ENCODE measurements around the gene DLEC1.
"Not testable (repeated sequence)": the region's sequence is repeated elsewhere in the genome, so short reads cannot be mapped to it uniquely, and the experiment has no call there.

DLEC1 gene

DNA sequence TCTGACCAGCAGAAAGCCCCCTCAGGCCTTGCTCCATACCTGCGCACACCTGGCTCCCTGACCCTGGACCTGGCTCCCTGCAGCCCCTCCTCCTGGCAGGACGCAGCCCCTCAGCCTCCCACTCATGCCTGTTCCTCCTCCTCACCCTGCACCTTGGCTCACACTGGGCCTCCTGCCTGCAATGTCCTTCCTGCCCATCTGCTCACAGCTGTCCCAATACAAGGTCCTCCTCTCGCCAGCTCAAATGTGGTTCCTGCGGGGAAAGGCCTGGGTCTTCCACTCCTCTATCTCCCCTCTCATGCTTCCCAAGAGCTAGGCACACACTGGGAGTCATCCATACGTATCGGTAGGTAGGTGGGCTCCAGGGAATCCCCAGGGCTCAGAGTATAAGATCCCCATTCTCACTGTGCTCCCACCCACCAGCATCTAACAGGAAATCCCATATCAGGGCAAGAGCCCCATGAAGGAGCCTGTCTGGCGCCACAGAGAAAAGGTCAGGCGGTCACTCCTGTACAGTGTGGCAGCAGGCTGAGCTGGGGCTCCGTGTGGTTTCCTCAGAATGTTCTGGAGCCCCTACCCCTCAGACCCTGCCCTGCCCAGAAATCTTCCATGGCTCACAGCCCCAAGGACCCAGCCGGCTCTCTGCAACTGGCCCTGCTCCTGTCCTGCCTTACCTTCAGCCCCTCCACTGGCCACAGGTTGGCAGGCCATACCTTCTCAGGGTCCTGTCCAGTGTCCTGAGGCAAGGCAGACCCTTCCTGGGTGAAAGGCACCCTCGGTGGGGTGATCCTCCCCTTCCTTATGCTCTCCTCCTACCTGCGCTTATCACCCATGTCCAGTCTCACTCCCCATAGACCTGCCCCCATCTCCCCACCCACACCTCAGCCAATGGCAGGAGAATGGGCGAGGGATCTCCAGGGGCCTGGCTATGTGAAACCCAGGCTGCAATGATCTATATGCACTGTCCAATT lies 20.4 kb upstream of the DLEC1 start:
- no peak for DNase-seq

DNA sequence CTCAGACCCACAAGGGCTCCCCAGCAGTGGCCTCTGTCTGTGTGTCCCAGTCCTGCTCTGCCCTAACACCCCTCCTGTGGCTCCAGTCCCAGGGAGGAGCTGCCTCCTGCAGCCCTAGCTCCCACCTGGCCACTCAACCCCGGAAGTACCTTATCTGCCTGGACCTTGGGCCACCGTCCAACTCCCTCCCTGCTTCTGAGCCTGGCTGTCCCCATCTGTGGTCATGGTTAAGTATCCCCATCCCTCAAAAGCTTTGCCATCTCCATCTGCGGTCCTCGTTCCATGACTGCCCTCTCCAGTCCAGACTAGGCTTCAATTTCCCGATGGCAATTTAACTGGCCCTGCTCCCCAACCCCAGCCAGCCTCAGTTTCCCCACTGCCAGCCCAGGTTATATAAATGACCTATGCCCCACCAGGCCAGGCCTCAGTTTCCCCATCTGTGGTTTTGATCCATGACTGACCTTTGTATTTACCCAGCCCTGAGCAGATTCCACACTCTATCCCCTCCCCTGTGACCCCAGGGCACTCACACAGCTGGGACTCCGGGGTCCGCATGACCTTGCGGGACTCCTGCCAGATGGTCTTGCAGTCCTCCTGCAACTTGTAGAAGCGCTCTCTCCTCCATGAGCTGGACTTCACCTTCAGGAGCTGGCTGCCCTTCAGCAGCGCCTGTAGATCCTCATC lies 19.2 kb upstream of the DLEC1 start:
- peak; percentile 9 for DNase-seq

DNA sequence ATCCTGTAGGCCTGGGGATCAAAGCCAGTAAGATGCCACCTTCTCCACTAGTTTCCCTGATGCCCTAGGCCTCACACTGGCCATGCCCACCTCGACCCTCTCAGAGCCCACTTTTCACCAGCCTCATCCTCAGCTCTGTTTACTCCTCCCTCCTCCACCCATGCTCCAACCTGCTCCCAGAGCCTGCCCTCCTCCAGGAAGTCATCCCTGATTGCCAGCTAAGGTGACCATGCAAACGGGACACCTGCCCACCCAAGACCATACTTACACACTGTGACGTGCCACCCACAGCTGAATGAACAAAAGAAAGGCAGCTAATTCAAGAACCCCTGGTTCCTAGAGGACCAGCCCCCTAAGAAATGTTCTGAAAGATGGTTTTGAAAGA lies 18.7 kb upstream of the DLEC1 start:
- DNase-seq, result no peak

DNA sequence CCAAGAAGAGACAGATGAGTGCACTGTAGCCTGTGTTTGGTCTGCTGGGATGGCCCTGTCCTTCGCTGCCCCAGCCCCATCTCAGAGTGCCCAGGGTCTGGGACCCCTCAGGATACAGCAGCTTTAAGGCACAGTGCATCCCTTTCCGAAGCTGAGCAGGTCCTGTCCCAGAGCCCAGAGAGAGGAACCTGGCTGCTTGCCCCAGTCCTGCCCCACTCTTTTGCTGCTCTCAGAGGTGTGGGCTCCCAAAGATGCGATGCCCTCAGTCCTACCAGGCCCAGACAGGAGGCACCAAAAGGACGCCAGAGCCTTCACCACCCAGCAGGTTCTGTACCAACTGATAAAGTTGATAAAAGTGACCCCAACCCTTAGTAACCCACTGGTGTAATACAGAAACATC lies 17.8 kb upstream of the DLEC1 start:
- no peak for DNase-seq

DNA sequence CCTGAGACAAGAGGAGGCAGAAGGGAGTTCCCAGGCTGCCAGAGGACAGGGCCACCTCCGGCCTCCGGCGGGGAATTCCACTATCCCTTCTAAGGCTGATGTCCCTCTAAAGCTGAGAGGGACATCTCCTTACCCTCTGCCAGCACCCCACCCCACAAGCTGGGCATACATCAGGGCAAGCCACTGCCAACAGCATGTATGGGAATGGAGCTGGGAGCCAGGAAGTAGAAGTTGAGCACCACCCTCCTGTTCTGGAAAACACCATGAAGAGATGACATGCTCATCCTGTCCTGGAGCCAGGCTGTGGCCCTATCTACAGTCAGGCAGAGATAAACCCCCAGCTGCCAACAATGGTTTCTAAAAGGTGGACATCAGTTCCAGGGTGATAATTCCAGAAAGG lies 16.7 kb upstream of the DLEC1 start:
- DNase-seq, result no peak

DNA sequence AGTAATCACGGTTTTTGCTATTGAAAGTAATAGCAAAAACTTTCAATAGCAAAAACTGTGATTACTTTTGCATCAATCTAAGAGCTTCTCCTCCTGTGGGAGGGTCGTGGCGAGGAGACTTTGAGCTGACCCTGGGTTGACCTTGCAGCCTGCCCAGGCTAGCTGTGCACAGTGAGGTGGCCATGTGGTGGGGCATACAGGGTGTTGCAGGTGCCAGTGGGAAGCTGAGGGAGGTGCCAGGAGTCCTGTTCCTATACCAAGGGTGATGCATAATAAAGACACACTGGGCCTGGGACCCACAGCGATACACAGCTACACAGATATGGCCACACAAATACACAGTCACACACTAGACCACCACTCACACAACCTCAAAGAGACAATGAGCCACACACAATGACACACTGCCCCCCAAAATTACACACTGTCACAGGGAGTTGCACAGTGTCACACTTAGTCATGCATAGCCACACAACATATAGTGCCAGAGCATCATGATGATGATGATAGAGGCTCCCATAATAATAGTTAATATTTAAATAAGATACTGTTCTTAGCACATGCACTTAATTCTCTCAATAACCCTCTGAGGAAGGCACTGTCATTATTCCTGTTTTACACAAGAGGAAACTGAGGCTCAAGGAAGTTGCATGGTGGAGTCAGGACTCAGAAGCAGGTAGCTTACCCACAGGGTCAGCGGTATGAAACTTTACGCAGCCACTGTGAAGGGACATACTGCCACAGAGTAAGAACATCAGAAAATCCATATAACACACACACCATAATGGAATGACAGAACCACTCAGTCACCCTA lies 15.9 kb upstream of the DLEC1 start:
- no peak for DNase-seq

DNA sequence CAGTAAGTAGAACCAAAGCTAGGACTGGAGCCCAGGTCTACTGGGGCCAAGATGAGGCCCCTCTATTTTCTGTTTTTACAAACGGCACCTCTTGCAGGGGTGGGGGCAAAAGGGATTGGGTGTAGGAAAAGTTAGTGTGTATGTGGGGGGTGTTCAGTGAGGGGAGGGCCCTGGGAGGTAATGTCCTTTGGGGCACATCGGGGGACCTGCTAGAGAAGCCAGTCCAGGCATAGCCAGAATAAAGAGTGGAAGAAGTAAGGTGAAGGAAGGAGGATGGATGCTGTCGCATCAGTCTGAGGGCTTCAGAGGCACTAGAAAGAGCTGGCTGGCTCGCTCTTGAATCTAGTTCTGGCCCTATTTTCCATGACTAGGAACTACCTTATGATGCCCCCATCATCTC lies 12.2 kb upstream of the DLEC1 start:
- DNase-seq, result no peak

DNA sequence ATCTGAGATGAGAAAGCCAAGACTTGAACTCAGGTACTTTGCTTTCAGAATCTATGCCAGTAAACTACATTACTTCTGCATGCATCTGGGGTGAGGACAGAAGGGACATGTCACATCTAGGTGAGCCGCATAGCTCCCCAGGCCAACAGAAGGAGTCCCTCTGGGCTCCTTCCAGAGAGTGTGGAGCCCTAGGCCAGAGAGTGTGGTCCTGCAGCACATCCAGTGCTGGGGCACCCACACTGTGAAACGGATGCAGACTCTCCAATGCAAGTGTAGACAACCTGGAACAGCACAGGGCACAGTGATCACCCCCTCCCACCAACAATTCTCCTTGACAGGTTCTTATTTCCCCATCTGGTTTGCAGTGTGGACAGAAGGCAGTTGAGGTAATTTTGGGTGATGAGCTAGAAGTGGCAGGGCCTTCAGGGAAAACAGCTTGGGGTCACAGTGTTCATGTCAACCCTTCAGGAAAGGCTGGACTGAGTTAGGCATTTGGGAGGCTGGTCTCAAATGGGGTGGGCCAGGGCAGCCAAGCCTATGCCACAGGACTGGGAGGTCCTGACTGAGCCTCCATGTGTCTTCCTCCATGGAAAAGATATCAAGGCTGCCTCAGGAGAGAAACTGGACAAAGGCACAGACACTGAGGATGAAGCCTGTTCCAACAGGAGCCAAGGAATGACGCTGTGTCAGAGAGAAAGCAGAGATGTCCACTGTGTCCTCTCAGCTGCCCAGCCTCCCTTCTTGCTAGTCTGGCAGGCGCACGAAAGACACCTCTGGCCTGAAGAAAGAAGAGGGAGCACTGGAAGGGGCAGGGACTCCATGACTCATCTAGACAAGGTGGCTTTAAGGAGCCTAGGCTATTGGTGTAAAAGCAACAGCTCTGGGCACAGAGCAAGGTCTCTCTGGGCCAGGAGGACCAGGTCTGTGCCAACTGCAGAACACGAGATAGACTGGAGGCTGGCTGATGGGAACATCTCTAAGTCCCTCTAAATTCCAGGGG lies 11.2 kb upstream of the DLEC1 start:
- DNase-seq, result no peak

DNA sequence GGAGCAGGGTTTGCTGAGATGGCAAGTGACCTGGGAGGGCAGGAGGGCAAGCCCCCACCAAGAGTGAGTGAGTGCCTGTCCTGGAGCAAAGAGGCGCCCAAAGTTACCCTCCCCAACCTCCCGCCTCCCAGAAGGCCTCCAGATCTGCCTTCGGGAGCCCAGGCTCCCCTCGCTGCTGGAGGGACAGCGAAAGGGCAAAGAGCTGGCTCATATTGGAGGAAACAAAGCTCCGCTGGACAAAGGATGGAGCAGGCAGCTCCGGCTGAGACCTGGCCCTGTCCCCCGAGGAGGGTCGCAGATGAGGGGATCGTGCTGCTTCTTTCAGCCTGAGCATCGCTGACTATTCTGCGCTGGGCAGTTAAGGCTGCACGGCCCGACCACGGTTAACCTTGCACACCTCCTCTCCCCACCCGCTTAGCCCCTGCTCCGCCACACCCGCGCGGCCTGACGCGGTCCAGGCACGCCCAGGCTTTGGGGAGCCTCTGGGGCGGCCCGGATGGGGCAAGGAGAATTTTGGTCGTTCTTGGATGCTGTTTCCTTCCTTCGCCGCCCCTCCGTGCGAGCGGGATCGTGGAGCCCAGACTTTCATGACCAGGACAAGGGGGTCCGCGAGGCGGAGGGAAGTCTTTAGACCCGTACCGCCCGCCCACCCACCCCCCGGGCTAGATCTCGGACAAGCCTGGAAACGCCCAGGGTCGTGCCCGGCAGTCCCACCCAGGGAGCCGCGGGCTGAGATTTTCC lies 10.2 kb upstream of the DLEC1 start:
- no peak for DNase-seq

DNA sequence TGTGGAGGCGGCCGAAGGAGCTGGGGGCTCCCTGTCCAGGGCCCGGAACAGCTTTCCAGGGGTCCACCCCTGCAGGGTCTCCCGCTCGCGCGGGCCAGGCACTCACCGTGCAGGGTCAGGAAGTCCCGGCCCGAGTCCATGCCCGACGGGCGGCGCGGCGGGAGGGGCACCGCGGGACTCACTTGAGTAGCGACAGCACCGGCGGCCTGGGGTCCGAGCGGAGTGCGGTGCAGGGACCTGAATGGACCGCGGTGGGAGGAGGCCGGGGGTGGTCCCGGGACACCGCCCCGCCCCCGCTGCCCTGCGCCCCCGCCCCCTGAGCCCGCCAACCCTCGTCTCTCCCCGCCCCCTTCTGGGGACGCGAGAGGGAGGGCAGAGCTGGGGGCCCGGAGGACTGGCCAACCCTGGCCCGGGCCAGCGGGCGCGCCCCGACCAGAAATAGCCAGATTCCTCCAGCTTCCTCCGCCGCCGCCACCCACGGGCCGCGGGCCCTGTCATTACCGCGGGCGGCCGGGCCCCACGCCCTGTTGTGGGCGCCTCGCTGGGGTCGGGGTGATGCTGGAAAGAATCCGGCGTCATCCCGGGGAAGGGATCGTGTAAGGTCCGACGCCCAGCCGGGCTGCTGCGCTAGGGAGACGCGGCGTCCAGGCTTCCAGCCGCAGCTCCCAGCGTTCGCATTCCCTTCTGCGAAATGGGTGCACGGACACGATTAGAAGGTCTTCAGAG lies 9.4 kb upstream of the DLEC1 start, which contains the start of gene PLCD1:
Gene PLCD1 (minus strand): TSS at position 243 of the 726 bp plus-strand sequence. CDS start 103 bp downstream, at position 140.
- DNase-seq, result peak; percentile 15

DNA sequence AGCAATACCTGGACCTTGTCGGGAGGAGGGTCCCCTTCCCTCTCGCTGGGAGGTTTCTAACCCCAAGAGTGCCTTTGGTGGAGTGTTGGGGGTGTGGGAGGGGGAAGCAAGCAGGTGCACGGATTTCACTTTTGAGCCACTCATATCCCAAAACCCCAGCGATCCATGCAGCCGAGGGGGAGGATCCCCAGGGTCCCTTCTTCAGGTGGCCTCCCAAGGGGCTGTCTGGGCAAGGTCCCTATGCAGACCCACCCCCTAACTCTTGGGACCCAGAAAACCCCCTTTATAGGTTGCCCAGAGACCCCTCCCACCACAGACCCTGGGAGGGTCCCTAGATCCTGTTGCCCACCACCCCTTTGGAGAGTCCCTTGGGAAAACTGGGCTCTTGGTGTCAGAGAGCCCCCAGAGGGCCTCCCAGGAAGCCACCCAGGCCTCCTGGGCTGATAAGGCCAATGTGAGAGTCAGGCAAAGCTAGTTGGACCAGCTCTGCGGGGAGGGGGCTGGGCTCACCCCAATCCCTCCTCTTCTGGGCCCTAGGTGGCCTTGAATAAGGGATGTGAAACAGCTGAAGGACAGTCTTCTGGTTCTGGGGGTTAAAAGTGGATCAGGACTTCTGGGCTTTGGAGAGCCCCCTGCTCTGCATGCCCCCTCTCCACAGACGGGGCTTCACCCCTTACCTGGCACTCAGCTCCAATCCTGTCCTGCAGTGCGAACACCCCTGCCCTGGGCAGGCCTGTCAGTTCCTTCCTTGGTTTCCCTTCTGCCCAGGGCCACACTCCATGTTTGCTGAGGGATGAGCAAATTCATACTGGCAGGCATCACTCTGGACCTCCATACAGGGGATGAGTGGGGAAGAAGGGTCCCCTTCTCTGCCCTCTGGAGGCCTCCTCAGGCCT lies 8.6 kb upstream of the DLEC1 start:
- no peak for DNase-seq

DNA sequence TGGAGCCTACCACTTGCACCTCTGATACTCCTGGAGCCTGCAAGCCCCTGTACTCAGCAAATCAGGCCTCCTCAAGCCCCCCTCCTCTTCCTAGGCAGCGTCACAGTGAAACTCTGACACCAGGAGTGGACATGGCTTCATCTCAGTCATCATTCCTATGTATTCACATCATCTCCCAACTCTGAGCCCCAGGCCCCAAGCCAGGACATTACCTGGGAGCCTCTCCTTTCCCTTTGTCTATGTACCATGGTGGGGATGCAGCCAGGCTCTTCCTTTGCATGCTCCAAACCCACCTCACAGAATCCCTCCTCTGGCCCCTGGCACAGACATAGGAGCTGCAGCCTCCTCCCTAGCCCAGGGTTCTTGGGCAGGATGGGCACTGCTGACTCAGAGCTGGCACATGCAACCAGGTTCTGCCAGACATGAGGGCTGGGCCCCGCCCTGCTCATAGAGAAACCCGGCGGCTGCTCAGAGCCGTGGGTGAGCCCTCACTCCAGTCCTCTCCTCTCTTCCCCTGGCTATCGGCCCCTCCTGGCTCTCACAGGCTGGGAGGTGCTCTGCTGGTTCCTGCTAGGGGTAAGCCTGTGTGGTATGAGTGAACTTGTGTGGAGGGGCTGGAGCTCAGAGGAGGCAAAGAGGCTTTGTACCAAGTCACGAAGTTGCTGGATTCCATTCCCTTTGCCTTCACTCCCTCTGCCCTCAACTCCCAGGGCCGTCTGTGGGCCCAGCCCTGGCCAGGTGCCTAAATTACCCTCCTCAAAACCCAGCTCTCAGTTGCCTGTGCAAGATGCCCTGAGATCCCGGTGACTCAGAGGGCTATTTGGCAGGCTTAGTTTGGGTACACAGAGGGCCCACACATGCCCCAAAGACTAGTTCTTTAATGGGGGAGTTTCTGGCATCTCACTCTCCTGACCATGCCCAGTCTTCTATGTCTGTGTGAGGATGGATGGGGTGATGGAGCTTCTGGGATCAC lies 7.7 kb upstream of the DLEC1 start:
- DNase-seq, result peak; percentile 1

DNA sequence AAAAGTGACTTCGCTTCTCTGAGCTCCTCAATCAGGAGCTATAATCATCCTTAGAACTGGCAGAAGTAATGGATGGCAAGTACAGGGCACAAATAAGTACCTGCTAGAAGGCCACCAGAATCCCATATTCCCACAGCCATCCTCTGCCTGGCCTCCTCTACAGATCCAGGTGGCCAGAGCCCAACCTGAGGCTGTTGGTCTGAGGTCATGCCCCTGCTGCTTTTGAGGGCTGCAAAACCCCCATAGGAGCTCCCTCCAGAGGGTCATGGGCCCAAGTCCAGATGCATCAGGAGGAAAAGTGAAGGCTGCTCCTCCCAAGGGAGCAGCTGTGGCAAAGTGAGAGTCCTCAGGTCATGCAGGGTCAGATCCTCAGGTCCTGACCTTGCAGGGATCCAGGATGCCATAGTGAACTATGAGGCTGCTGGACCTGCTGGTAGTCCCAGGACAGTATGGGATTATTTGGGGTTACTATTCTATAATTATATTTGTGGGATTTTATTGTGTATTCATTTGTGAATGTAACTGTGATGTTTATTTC lies 6.6 kb upstream of the DLEC1 start:
- DNase-seq, result no peak

DNA sequence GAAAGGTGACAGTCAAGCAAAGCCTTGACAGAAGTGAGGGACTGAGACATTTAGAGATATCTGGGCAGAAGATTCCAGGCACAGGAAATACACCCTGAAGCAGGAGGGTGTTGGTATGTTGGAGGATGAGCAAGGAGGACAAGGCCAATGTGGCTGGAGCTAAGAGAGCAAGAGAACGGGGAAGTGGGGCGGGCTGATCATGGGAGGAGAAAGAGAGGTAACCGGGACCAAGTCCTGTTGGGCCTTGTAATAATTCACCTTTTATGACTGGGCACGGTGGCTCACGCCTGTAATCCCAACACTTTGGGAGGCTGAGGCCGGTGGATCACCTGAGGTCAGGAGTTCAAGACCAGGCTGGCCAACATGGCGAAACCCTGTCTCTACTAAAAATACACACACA lies 5.4 kb upstream of the DLEC1 start:
- not testable (repeated sequence) for DNase-seq

DNA sequence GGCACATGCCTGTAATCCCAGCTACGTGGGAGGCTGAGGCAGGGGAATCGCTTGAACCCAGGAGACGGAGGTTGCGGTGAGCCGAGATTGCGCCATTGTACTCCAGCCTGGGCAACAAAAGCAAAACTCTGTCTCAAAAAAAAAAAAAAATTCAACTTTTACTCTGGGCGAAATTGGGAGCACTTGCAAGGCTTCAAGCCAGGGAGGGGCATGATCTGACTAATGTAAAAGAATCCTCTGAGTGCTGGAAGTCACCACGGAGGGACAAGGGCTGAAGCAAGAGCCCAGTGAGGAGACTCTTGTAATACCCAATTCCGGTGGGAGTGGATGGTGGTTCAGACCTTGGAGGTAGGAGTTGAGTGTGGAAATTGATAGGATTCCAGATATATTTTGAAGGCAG lies 4.7 kb upstream of the DLEC1 start:
- DNase-seq, result not testable (repeated sequence)

DNA sequence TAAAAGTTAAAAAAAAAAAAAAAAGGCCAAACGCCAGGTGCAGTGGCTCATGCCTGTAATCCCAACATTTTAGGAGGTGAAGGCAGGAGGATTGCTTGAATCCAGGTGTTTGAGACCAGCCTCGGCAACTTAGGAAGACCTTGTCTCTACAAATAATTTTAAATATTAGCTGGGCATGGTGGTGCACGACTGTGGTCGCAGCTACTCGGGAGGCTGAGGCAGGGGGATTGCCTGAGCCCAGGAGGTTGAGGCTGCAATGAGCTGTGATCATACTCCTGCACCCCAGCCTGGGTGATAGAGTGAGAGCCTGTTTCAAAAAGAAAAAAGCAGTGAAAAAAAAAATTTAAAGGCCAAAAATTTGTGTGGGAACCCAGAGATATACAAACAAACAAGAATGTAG lies 2.7 kb upstream of the DLEC1 start:
- DNase-seq, result no peak

DNA sequence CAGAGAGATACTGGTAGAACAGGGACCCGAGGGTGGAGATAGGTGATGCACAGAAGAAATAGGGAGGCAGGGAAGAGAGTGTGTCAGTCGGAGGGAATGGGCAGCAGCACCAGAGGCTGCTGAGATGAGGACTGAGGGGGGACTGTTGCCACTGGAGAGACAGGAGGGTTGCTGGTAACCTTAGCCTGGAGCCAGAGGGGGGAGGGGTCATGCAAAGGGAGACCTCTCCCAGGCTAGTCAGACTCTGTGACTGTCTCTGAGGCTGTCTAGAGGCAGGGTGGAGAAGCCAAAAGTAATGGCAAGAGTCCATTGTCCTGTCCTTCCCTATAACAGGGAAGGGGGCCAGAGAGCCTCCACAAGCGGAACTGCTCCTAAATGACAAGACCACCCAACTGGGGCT lies 2.1 kb upstream of the DLEC1 start:
- DNase-seq, result no peak

DNA sequence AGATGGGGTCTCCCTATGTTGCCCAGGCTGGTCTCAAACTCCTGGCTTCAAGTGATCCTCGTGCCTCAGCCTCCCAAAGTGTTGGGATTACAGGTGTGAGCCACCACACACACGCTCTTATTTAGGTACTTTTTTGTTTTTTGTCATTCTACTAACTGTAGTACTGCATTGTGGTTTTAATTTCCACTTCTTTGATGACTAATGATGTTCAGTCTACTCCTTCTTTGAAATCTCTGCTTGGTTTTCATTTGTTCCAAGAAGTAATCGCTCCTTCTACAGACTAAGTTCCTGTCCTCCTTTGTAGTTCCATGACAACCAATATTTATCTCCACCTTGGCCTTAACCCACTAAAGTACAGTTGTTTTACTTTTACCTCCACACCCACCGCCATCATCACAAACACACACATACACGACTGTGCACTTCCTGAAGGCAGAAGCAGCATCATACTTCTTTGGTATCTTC lies 529 bp upstream of the DLEC1 start:
- no peak for DNase-seq

All from DMS53 (cell line).